ENCODE measurements around the gene PDLIM5.

DNA sequence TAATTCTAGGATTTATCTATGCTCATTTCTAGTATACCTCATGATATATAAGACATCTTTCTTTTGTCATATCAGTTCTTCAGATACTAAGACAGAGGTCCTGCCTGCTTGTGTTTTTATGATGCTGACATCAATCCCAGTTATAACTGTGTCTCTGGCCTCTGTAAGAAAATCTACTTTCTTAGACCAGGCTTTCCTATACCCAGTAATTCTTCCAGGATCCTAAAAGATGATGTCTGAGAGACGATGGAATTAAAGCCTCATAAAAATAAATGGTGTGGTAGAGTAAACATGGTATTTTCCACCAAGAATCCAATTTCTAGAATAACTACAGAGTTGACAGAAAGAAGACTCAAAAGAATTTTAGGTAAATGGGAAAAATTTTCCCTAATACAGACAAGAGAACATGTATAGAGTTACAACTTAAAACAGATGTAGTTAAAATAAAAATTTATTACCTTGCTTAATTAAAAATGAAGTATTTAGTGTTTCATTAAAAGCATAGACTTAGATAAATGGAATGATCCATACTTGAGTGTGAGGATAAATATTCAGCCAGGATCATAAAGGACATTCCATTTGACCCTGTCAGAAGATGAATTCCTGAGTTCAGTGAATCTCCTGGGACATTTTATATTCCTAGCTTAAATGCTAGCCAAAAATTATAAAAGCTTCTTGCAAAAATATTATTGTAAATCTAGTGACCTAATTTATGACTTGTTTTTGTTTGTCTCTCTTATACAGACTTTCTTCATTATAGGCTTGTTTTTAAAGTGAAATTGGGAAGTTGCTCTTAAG lies 137.4 kb downstream of the PDLIM5 start:
- TF ChIP-seq GABPA (IDR thresholded peaks at IDR 0.05; ENCODE audit: borderline replicate concordance, insufficient read depth, low read length), result no peak
- no peak for TF ChIP-seq EP300 (IDR thresholded peaks at IDR 0.05; ENCODE audit: borderline replicate concordance in 1 of 2, low read depth in 2 of 2, low read length in 2 of 2)
- TF ChIP-seq JUN (IDR thresholded peaks at IDR 0.05; ENCODE audit: low read depth, low read length), result no peak
- TF ChIP-seq HDAC2 (IDR thresholded peaks at IDR 0.05; ENCODE audit: borderline replicate concordance in 1 of 2, low read depth in 2 of 2, low read length in 2 of 2), result no peak
- no peak for TF ChIP-seq POLR2AphosphoS5 (IDR thresholded peaks at IDR 0.05; ENCODE audit: low read depth, low read length)
- TF ChIP-seq POLR2A (IDR thresholded peaks at IDR 0.05; ENCODE audit: control extremely low read depth in 1 of 2, low read depth in 2 of 2, low read length in 2 of 2), result no peak
- no peak for TF ChIP-seq CTCF (IDR thresholded peaks at IDR 0.05; ENCODE audit: control extremely low read depth in 1 of 3, insufficient read depth in 1 of 3, low read depth in 1 of 3, low read length in 3 of 3)

Measured in H1 (cell line).